WTC11 (cell line): ENCODE results near the gene IFIT3. TPM values are rescaled to one million over a fixed set of nuclear protein-coding genes. Genes with fewer than 3 reads are reported as not detected.
A peak's percentile ranks its signal among the peaks of the same experiment; 100 is the strongest.

Experiments used
- ATAC-seq: fragments of 200-7000 bp; cut with Tn5 transposase; 2 replicates; pipeline ENCODE4 v1.10.0; 2021; ENCODE audit warnings: mild to moderate bottlenecking, moderate library complexity
- CTCF ChIA-PET: fragments of 300-600 bp; sonication (Branson Sonifier 250); formaldehyde crosslinking; loops from one replicate; lab custom pipeline; 2021; ENCODE audit warnings: antibody characterized with exemption; lab: Charles Lee
- POLR2A ChIA-PET: fragments of 350-600 bp; sonication (Branson Sonifier 250); formaldehyde crosslinking; loops from one replicate; lab custom pipeline; 2021; ENCODE audit warnings: antibody characterized with exemption; lab: Charles Lee
- DNase-seq: peaks from one replicate; pipeline ENCODE4 v3.0.0; 2021; ENCODE audit warnings: low spot score
- H3K27ac Mint-ChIP-seq: 2 replicates; pipeline ENCODE4 v1.8.0; 2021; ENCODE audit warnings: mixed read lengths
- H3K27me3 Mint-ChIP-seq: 2 replicates; pipeline ENCODE4 v1.8.0; 2021; ENCODE audit warnings: low read depth, mild to moderate bottlenecking, moderate library complexity, mixed read lengths
- H3K36me3 Mint-ChIP-seq: 2 replicates; pipeline ENCODE4 v1.8.0; 2021; ENCODE audit warnings: mixed read lengths
- H3K4me1 Mint-ChIP-seq: 2 replicates; pipeline ENCODE4 v1.8.0; 2022; ENCODE audit warnings: mixed read lengths
- H3K4me3 Mint-ChIP-seq: 2 replicates; pipeline ENCODE4 v1.8.0; 2021; ENCODE audit warnings: mild to moderate bottlenecking, moderate library complexity, mixed read lengths
- H3K9me3 Mint-ChIP-seq: 2 replicates; pipeline ENCODE4 v1.8.0; 2021; ENCODE audit warnings: mixed read lengths
- CREM ChIP-seq: sonication (generic); formaldehyde crosslinking; IDR thresholded peaks from 2 replicates; pipeline ENCODE4 v1.8.1; 2022; ENCODE audit warnings: mild to moderate bottlenecking, missing genetic modification reagents, moderate library complexity
- ESRRA ChIP-seq: sonication (generic); formaldehyde crosslinking; IDR thresholded peaks from 2 replicates; pipeline ENCODE4 v1.8.1; 2022; ENCODE audit warnings: mild to moderate bottlenecking, missing genetic modification reagents, borderline replicate concordance
- FOXK1 ChIP-seq: sonication (generic); formaldehyde crosslinking; IDR thresholded peaks from 2 replicates; pipeline ENCODE4 v1.8.0; 2022; ENCODE audit warnings: mild to moderate bottlenecking, moderate library complexity, missing genetic modification reagents
- HMGA2 ChIP-seq: fragments of 250-450 bp; sonication (Bioruptor Pico); IDR thresholded peaks from 2 replicates; pipeline ENCODE4 v1.4.0; 2021; ENCODE audit warnings: mild to moderate bottlenecking, moderate library complexity
- OVOL2 ChIP-seq: fragments of 250-450 bp; sonication (Bioruptor Pico); IDR thresholded peaks from 2 replicates; pipeline ENCODE4 v1.9.0; 2021; ENCODE audit warnings: mild to moderate bottlenecking, borderline replicate concordance
- TEAD4 ChIP-seq: sonication (generic); formaldehyde crosslinking; IDR thresholded peaks from 2 replicates; pipeline ENCODE4 v1.8.0; 2022; ENCODE audit warnings: mild to moderate bottlenecking, missing genetic modification reagents
- ZNF138 ChIP-seq: sonication (generic); formaldehyde crosslinking; conservative IDR thresholded peaks from 2 replicates; pipeline ENCODE4 v1.8.1; 2022; ENCODE audit warnings: mild to moderate bottlenecking, moderate library complexity, missing genetic modification reagents
- ZNF219 ChIP-seq: sonication (generic); formaldehyde crosslinking; IDR thresholded peaks from 2 replicates; pipeline ENCODE4 v1.8.0; 2023; ENCODE audit warnings: missing genetic modification reagents, mild to moderate bottlenecking, borderline replicate concordance
- ZNF416 ChIP-seq: fragments of 250-450 bp; sonication (Bioruptor Pico); IDR thresholded peaks from 2 replicates; pipeline ENCODE4 v1.9.0; 2021; ENCODE audit warnings: mild to moderate bottlenecking, inconsistent platforms
- total RNA-seq: library from RNA; stranded (reverse); gene quantifications from 3 replicates; pipeline ENCODE4 v1.2.3, GENCODE V29; 2021
- TF ChIP-seq, protein P1 (sequence below): sonication (generic); formaldehyde crosslinking; IDR thresholded peaks from 2 replicates; pipeline ENCODE4 v1.8.0; 2023; ENCODE audit warnings: missing genetic modification reagents, mild to moderate bottlenecking, borderline replicate concordance
- TF ChIP-seq, protein P2 (sequence below): sonication (generic); formaldehyde crosslinking; conservative IDR thresholded peaks from 2 replicates; pipeline ENCODE4 v1.8.1; 2023; ENCODE audit warnings: mild to moderate bottlenecking, low read depth, missing genetic modification reagents, moderate library complexity
- TF ChIP-seq, protein P3 (sequence below): sonication (generic); formaldehyde crosslinking; IDR thresholded peaks from 2 replicates; pipeline ENCODE4 v1.8.1; 2023; ENCODE audit warnings: mild to moderate bottlenecking, missing genetic modification reagents
- TF ChIP-seq, protein P4 (sequence below): fragments of 250-450 bp; sonication (Bioruptor Pico); IDR thresholded peaks from 2 replicates; pipeline ENCODE4 v1.9.0; 2021; ENCODE audit warnings: mild to moderate bottlenecking
- TF ChIP-seq, protein P5 (sequence below): sonication (generic); formaldehyde crosslinking; IDR thresholded peaks from 2 replicates; pipeline ENCODE4 v1.8.0; 2022; ENCODE audit warnings: mild to moderate bottlenecking, missing genetic modification reagents
- TF ChIP-seq, protein P6 (sequence below): sonication (generic); formaldehyde crosslinking; IDR thresholded peaks from 2 replicates; pipeline ENCODE4 v1.8.1; 2023; ENCODE audit warnings: mild to moderate bottlenecking, missing genetic modification reagents

Gene IFIT3
- total RNA-seq, 1 experiment from 2014 or later, result 0.42 TPM

DNA sequence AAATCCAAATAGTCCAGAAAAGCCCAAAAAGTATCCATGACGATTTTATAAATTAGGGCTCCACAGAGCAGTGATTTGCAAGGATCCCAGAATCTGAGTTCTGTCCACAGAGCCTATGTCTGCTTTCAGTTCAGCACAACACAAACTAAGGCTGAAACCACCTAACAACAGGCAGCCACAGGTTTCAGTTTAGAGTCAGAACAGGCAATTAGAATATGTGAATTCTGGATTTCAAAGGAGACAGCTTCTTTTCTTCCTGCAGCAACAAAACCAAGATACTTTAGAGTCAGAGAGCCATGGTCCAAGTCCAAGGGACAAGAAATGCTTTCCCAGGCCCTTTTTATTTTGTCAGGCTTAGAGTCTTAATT lies 23.6 kb downstream of the IFIT3 start:
- TF ChIP-seq FOXK1 (CRISPR knock-in tag), result no peak
- no peak for TF ChIP-seq ZNF219 (CRISPR knock-in tag)
- TF ChIP-seq, protein P1, sequence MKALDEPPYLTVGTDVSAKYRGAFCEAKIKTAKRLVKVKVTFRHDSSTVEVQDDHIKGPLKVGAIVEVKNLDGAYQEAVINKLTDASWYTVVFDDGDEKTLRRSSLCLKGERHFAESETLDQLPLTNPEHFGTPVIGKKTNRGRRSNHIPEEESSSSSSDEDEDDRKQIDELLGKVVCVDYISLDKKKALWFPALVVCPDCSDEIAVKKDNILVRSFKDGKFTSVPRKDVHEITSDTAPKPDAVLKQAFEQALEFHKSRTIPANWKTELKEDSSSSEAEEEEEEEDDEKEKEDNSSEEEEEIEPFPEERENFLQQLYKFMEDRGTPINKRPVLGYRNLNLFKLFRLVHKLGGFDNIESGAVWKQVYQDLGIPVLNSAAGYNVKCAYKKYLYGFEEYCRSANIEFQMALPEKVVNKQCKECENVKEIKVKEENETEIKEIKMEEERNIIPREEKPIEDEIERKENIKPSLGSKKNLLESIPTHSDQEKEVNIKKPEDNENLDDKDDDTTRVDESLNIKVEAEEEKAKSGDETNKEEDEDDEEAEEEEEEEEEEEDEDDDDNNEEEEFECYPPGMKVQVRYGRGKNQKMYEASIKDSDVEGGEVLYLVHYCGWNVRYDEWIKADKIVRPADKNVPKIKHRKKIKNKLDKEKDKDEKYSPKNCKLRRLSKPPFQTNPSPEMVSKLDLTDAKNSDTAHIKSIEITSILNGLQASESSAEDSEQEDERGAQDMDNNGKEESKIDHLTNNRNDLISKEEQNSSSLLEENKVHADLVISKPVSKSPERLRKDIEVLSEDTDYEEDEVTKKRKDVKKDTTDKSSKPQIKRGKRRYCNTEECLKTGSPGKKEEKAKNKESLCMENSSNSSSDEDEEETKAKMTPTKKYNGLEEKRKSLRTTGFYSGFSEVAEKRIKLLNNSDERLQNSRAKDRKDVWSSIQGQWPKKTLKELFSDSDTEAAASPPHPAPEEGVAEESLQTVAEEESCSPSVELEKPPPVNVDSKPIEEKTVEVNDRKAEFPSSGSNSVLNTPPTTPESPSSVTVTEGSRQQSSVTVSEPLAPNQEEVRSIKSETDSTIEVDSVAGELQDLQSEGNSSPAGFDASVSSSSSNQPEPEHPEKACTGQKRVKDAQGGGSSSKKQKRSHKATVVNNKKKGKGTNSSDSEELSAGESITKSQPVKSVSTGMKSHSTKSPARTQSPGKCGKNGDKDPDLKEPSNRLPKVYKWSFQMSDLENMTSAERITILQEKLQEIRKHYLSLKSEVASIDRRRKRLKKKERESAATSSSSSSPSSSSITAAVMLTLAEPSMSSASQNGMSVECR (CRISPR knock-in tag), result no peak
- TF ChIP-seq, protein P2, sequence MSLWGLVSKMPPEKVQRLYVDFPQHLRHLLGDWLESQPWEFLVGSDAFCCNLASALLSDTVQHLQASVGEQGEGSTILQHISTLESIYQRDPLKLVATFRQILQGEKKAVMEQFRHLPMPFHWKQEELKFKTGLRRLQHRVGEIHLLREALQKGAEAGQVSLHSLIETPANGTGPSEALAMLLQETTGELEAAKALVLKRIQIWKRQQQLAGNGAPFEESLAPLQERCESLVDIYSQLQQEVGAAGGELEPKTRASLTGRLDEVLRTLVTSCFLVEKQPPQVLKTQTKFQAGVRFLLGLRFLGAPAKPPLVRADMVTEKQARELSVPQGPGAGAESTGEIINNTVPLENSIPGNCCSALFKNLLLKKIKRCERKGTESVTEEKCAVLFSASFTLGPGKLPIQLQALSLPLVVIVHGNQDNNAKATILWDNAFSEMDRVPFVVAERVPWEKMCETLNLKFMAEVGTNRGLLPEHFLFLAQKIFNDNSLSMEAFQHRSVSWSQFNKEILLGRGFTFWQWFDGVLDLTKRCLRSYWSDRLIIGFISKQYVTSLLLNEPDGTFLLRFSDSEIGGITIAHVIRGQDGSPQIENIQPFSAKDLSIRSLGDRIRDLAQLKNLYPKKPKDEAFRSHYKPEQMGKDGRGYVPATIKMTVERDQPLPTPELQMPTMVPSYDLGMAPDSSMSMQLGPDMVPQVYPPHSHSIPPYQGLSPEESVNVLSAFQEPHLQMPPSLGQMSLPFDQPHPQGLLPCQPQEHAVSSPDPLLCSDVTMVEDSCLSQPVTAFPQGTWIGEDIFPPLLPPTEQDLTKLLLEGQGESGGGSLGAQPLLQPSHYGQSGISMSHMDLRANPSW (CRISPR knock-in tag), result no peak
- TF ChIP-seq ZNF416, result no peak
- no peak for TF ChIP-seq ESRRA (CRISPR knock-in tag)
- TF ChIP-seq, protein P3, sequence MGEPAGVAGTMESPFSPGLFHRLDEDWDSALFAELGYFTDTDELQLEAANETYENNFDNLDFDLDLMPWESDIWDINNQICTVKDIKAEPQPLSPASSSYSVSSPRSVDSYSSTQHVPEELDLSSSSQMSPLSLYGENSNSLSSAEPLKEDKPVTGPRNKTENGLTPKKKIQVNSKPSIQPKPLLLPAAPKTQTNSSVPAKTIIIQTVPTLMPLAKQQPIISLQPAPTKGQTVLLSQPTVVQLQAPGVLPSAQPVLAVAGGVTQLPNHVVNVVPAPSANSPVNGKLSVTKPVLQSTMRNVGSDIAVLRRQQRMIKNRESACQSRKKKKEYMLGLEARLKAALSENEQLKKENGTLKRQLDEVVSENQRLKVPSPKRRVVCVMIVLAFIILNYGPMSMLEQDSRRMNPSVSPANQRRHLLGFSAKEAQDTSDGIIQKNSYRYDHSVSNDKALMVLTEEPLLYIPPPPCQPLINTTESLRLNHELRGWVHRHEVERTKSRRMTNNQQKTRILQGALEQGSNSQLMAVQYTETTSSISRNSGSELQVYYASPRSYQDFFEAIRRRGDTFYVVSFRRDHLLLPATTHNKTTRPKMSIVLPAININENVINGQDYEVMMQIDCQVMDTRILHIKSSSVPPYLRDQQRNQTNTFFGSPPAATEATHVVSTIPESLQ (CRISPR knock-in tag), result no peak
- TF ChIP-seq, protein P4, sequence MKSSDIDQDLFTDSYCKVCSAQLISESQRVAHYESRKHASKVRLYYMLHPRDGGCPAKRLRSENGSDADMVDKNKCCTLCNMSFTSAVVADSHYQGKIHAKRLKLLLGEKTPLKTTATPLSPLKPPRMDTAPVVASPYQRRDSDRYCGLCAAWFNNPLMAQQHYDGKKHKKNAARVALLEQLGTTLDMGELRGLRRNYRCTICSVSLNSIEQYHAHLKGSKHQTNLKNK (CRISPR knock-in tag), result no peak
- TF ChIP-seq ZNF138 (CRISPR knock-in tag), result no peak
- TF ChIP-seq HMGA2 (CRISPR knock-in tag), result no peak
- no peak for TF ChIP-seq CREM (CRISPR knock-in tag)
- TF ChIP-seq OVOL2 (CRISPR knock-in tag), result no peak
- no peak for TF ChIP-seq TEAD4
- TF ChIP-seq, protein P5, sequence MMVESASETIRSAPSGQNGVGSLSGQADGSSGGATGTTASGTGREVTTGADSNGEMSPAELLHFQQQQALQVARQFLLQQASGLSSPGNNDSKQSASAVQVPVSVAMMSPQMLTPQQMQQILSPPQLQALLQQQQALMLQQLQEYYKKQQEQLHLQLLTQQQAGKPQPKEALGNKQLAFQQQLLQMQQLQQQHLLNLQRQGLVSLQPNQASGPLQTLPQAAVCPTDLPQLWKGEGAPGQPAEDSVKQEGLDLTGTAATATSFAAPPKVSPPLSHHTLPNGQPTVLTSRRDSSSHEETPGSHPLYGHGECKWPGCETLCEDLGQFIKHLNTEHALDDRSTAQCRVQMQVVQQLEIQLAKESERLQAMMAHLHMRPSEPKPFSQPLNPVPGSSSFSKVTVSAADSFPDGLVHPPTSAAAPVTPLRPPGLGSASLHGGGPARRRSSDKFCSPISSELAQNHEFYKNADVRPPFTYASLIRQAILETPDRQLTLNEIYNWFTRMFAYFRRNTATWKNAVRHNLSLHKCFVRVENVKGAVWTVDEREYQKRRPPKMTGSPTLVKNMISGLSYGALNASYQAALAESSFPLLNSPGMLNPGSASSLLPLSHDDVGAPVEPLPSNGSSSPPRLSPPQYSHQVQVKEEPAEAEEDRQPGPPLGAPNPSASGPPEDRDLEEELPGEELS (CRISPR knock-in tag), result no peak
- TF ChIP-seq, protein P6, sequence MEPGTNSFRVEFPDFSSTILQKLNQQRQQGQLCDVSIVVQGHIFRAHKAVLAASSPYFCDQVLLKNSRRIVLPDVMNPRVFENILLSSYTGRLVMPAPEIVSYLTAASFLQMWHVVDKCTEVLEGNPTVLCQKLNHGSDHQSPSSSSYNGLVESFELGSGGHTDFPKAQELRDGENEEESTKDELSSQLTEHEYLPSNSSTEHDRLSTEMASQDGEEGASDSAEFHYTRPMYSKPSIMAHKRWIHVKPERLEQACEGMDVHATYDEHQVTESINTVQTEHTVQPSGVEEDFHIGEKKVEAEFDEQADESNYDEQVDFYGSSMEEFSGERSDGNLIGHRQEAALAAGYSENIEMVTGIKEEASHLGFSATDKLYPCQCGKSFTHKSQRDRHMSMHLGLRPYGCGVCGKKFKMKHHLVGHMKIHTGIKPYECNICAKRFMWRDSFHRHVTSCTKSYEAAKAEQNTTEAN (CRISPR knock-in tag), result no peak
- Mint-ChIP-seq H3K36me3 (peaks cover 8% of the 10 kb centered on the region), H3K27ac (peak overlapping the region; percentile 95), H3K4me3 (no peak overlapping the region), H3K4me1 (peaks cover 60% of the 10 kb centered on the region), H3K27me3 (no peaks in the 10 kb centered on the region), H3K9me3 (peaks cover 14% of the 10 kb centered on the region)
- DNase-seq (no peak), ATAC-seq (no peak)
- ChIA-PET POLR2A (no interaction called here), CTCF (interaction anchor here (0.9 to 1.8 kb wide), 2 partner anchors 18 to 38 kb away, joined by 3 to 8 read pairs; no protein-coding TSS in a partner anchor)
